Endothelial cell of umbilical vein (primary cell): ENCODE data around the gene C12orf50. TPM values are rescaled to one million over a fixed set of nuclear protein-coding genes. Genes with fewer than 3 reads are reported as not detected.

ENCODE experiments used
- BruUV-seq: library from RNA; stranded (reverse); fragments of 400-500 nt; replicated peaks from 2 replicates; lab custom pipeline; 2021; lab: Mats Ljungman, UMichigan
- CTCF ChIA-PET: fragments of 300-600, 350-600 bp; sonication (Branson Sonifier 250); formaldehyde crosslinking; loops from one replicate; lab custom pipeline; 2021; ENCODE audit warnings: antibody characterized with exemption, inconsistent platforms; lab: Charles Lee
- POLR2A ChIA-PET: fragments of 300-600, 350-600 bp; sonication (Branson Sonifier 250); formaldehyde crosslinking; loops from one replicate; lab custom pipeline; 2021; ENCODE audit warnings: antibody characterized with exemption, inconsistent platforms; lab: Charles Lee
- DNase-seq: peaks from one replicate; pipeline ENCODE4 v3.0.0-alpha.2; 2011; ENCODE audit warnings: low read depth, low spot score
- FAIRE-seq: peaks from 2 replicates; lab custom pipeline; 2011; peaks lifted over from hg19 to GRCh38; lab: Jason Lieb, UNC
- H2AFZ ChIP-seq: 2 replicates; pipeline ENCODE4 v1.6.0; 2012; ENCODE audit warnings: low read depth, low read length, control low read depth, inconsistent platforms
- H3K27ac ChIP-seq: 2 replicates; pipeline ENCODE4 v1.5.1; 2011; ENCODE audit warnings: low read depth, mild to moderate bottlenecking, control low read depth, low read length, moderate library complexity; ENCODE audit not compliant: insufficient read depth
- H3K27me3 ChIP-seq, 2 experiments: 2 replicates each; pipeline versions ENCODE4 v1.6.0 to v1.6.1; 2011; ENCODE audit warnings: low read length in 2 of 2, mixed read lengths in 1 of 2; ENCODE audit not compliant: control insufficient read depth in 2 of 2, insufficient read depth in 2 of 2
- H3K36me3 ChIP-seq, 2 experiments: 2 replicates in 1 of 2; 3 replicates in 1 of 2; pipeline ENCODE4 v1.5.1; 2011; ENCODE audit warnings: low read length in 2 of 2, mild to moderate bottlenecking in 1 of 2, moderate library complexity in 1 of 2; ENCODE audit not compliant: control insufficient read depth in 2 of 2, insufficient read depth in 2 of 2; ENCODE audit errors: extremely low read depth in 1 of 2
- H3K4me1 ChIP-seq: 3 replicates; pipeline ENCODE4 v1.5.1; 2011; ENCODE audit warnings: mild to moderate bottlenecking, low read length; ENCODE audit not compliant: control insufficient read depth, insufficient read depth; ENCODE audit errors: extremely low read depth
- H3K4me2 ChIP-seq: 2 replicates; pipeline ENCODE4 v1.6.1; 2011; ENCODE audit warnings: low read length, control low read depth, mixed read lengths; ENCODE audit not compliant: insufficient read depth
- H3K4me3 ChIP-seq, 3 experiments: fragments of 200-600 bp in 1 of 3; sonication (generic), shearing (Covaris generic) in 1 of 3; replicated peaks in 1 of 3; 2 replicates each; pipeline ENCODE4 v1.5.1; 2011 to 2016; ENCODE audit warnings: control low read depth in 3 of 3, low read length in 3 of 3, mild to moderate bottlenecking in 2 of 3, inconsistent platforms in 1 of 3, low read depth in 1 of 3, moderate library complexity in 1 of 3; ENCODE audit not compliant: insufficient read depth in 1 of 3
- H3K79me2 ChIP-seq: 2 replicates; pipeline ENCODE4 v1.6.0; 2012; ENCODE audit warnings: low read length, inconsistent platforms; ENCODE audit not compliant: control insufficient read depth, insufficient read depth
- H3K9ac ChIP-seq: replicated peaks from 2 replicates; pipeline ENCODE3; 2011; ENCODE audit warnings: low read length, control low read depth; ENCODE audit not compliant: insufficient read depth; ENCODE audit errors: extremely low read depth
- H3K9me1 ChIP-seq: replicated peaks from 3 replicates; pipeline ENCODE4 v1.6.0; 2011; ENCODE audit warnings: mild to moderate bottlenecking, low read length; ENCODE audit not compliant: control insufficient read depth, insufficient read depth; ENCODE audit errors: extremely low read depth
- H3K9me3 ChIP-seq: replicated peaks from 2 replicates; pipeline ENCODE4 v1.5.1; 2012; ENCODE audit warnings: low read length, inconsistent platforms; ENCODE audit not compliant: control insufficient read depth, insufficient read depth
- H4K20me1 ChIP-seq: replicated peaks from 2 replicates; pipeline ENCODE3; 2011; ENCODE audit warnings: mild to moderate bottlenecking, low read length; ENCODE audit not compliant: control insufficient read depth, insufficient read depth; ENCODE audit errors: extremely low read depth
- CTCF ChIP-seq, 2 donors: IDR thresholded peaks; 1 replicate in 1 of 2; 2 replicates in 1 of 2; pipeline ENCODE4 v1.5.1; 2011; ENCODE audit warnings: low read length in 2 of 2, mild to moderate bottlenecking in 2 of 2, moderate library complexity in 2 of 2, control low read depth in 1 of 2, inconsistent platforms in 1 of 2, low read depth in 1 of 2; ENCODE audit not compliant: insufficient read depth in 1 of 2; ENCODE audit errors: extremely low read depth in 1 of 2
- EZH2 ChIP-seq: IDR thresholded peaks from 2 replicates; pipeline ENCODE4 v1.6.1; 2012; ENCODE audit warnings: borderline replicate concordance, low read depth, mild to moderate bottlenecking, moderate library complexity, low read length, inconsistent platforms; ENCODE audit not compliant: severe bottlenecking
- FOS ChIP-seq: IDR thresholded peaks from 2 replicates; pipeline ENCODE4 v1.6.1; 2011; ENCODE audit warnings: mild to moderate bottlenecking, low read length, moderate library complexity, borderline replicate concordance; ENCODE audit not compliant: insufficient read depth
- GATA2 ChIP-seq: IDR thresholded peaks from 2 replicates; pipeline ENCODE4 v1.7.0; 2011; ENCODE audit warnings: low read depth, mild to moderate bottlenecking, moderate library complexity, mixed read lengths, low read length; ENCODE audit not compliant: insufficient read length, insufficient read depth
- JUN ChIP-seq: IDR thresholded peaks from 2 replicates; pipeline ENCODE4 v1.6.1; 2011; ENCODE audit warnings: borderline replicate concordance, low read depth; ENCODE audit not compliant: insufficient read length, insufficient read depth
- MAX ChIP-seq: IDR thresholded peaks from 2 replicates; pipeline ENCODE4 v1.6.1; 2011; ENCODE audit not compliant: insufficient read depth, insufficient read length
- MYC ChIP-seq: IDR thresholded peaks from one replicate; pipeline ENCODE4 v1.6.1; 2011; ENCODE audit warnings: mild to moderate bottlenecking, low read depth, low read length
- POLR2A ChIP-seq: IDR thresholded peaks from 2 replicates; pipeline ENCODE4 v1.6.1; 2012; ENCODE audit warnings: low read depth, mild to moderate bottlenecking, control low read depth, low read length
- POLR2AphosphoS5 ChIP-seq: IDR thresholded peaks from 2 replicates; pipeline ENCODE4 v1.6.1; 2012; ENCODE audit warnings: low read depth, mild to moderate bottlenecking, control low read depth, low read length, moderate library complexity; ENCODE audit not compliant: insufficient read depth
- dilution Hi-C: fragments of 300-500 bp; cut with MboI; formaldehyde crosslinking; loops from one replicate; pipeline ENCODE4 v1.15.0; 2019; ENCODE audit warnings: low sequenced_read_pairs; ENCODE audit not compliant: extremely low pct_ligation_motif_present
- intact Hi-C: fragments of 100-400 bp; cut with micrococcal nuclease; formaldehyde crosslinking; loops from one replicate; pipeline ENCODE4 v1.10.0; 2022
- polyA plus RNA-seq, 4 experiments: library from polyadenylated mRNA; depleted of rRNA in 3 of 4; stranded (reverse) in 3 of 4; unstranded in 1 of 4; fragments of >200 nt; gene quantifications; 2 replicates each; pipeline versions ENCODE4 v1.2.1 to v1.2.3, GENCODE V29; 2011 to 2012; ENCODE audit warnings: missing spikeins in 1 of 4
- total RNA-seq: library from RNA; stranded (reverse); gene quantifications from 2 replicates; pipeline ENCODE4 v1.2.3, GENCODE V29; 2021

Gene C12orf50
- total and polyA plus RNA-seq, 2 donors (not counting 3 experiments of a cell fraction or from before 2014, with no cell fraction given): 0.31 TPM; not detected in 1

GRCh38 chr12:87988534-87988933, 40.7 kb downstream of the C12orf50 start:
- intact Hi-C loops: no loop called here
- no TSS peak for BruUV-seq
- Histone ChIP-seq H3K9ac (no peak overlapping the region), H3K36me3 (no peaks in the 10 kb centered on the region), H3K27me3 (peaks cover 0 to 2% of the 10 kb centered on the region in 2 experiments), H2AFZ (no peak overlapping the region), H3K4me1 (no peaks in the 10 kb centered on the region), H3K4me2 (no peak overlapping the region), H3K79me2 (no peaks in the 10 kb centered on the region), H3K27ac (no peak overlapping the region), H3K9me1 (no peaks in the 10 kb centered on the region), H4K20me1 (no peaks in the 10 kb centered on the region), H3K9me3 (no peaks in the 10 kb centered on the region), H3K4me3 (no peak overlapping the region)
- no peak for TF ChIP-seq FOS
- TF ChIP-seq POLR2A: no peak
- ChIA-PET CTCF (no interaction called here), POLR2A (no interaction called here)
- DNase-seq (no peak), FAIRE-seq (no peak)
- dilution Hi-C loops: no loop called here

- intact Hi-C loops (no loop called here), dilution Hi-C loops (no loop called here)
- no peaks in the 10 kb centered on the region for H3K4me1 ChIP-seq
- BruUV-seq: no TSS peak
- no peak overlapping the region for H3K4me3 ChIP-seq
- no peaks in the 10 kb centered on the region for H4K20me1 ChIP-seq
- peaks cover 2 to 3% of the 10 kb centered on the region in 2 experiments for H3K27me3 ChIP-seq
- DNase-seq (no peak), FAIRE-seq (no peak)
- H3K9me1 ChIP-seq: no peaks in the 10 kb centered on the region
- H3K4me2 ChIP-seq: no peak overlapping the region
- ChIA-PET CTCF (no interaction called here), POLR2A (no interaction called here)
- H3K27ac ChIP-seq: no peak overlapping the region
- no peak for TF ChIP-seq POLR2A
- TF ChIP-seq POLR2AphosphoS5: no peak
- no peak for TF ChIP-seq GATA2
- no peak for TF ChIP-seq MAX
- TF ChIP-seq EZH2: no peak
- TF ChIP-seq JUN: no peak
- TF ChIP-seq CTCF (IDR thresholded peaks at IDR 0.05; ENCODE audit: extremely low read depth in 1 of 2, insufficient read depth in 1 of 2, low read depth in 1 of 2, low read length in 2 of 2): no peak
- no peak for TF ChIP-seq MYC
- TF ChIP-seq FOS: no peak
- H3K9ac ChIP-seq: no peak overlapping the region
- H3K9me3 ChIP-seq: no peaks in the 10 kb centered on the region
- H2AFZ ChIP-seq: no peak overlapping the region
- no peaks in the 10 kb centered on the region for H3K36me3 ChIP-seq
- H3K79me2 ChIP-seq: no peaks in the 10 kb centered on the region
These were observed 44.0 kb downstream of the C12orf50 start for GRCh38 chr12:87985069-87985675.
